Breast epithelium (tissue), 4 donors: ENCODE measurements around the gene RYR3. TPM values are rescaled to one million over a fixed set of nuclear protein-coding genes. Genes with fewer than 3 reads are reported as not detected.

Experiments
- DNase-seq, 2 donors: peaks; one replicate each; pipeline ENCODE4 v3.0.0-alpha.2; 2019; ENCODE audit warnings: low spot score in 2 of 2
- H3K27ac ChIP-seq, 2 donors: fragments of 200-600 bp; sonication (generic) in 1 of 2; one replicate each; pipeline ENCODE4 v1.5.1; 2016 to 2019; ENCODE audit warnings: mild to moderate bottlenecking in 1 of 2
- H3K27me3 ChIP-seq, 2 donors: fragments of 200-600 bp; sonication (generic) in 1 of 2; one replicate each; pipeline versions ENCODE4 v1.5.1 to v1.6.0; 2017 to 2019; ENCODE audit warnings: control low read depth in 1 of 2, mild to moderate bottlenecking in 1 of 2
- H3K36me3 ChIP-seq: fragments of 200-600 bp; one replicate; pipeline ENCODE4 v1.5.1; 2019
- H3K4me1 ChIP-seq, 2 donors: fragments of 200-600 bp; sonication (generic); one replicate each; pipeline ENCODE4 v1.5.1; 2016 to 2019; ENCODE audit warnings: control low read depth in 1 of 2
- H3K4me3 ChIP-seq, 3 donors: fragments of 200-600 bp; sonication (generic); 1 replicate in 2 of 3; 2 replicates in 1 of 3; pipeline ENCODE4 v1.5.1; 2016 to 2019; ENCODE audit warnings: mild to moderate bottlenecking in 3 of 3, moderate library complexity in 2 of 3
- H3K9me3 ChIP-seq, 2 donors: fragments of 200-600 bp; sonication (generic) in 1 of 2; one replicate each; pipeline ENCODE4 v1.5.1; 2016 to 2019; ENCODE audit warnings: control low read depth in 1 of 2
- CTCF ChIP-seq, 3 donors: fragments of 450-650 bp; IDR thresholded peaks; one replicate each; pipeline ENCODE4 v1.5.1; 2016 to 2017; ENCODE audit warnings: antibody characterized with exemption in 3 of 3, mild to moderate bottlenecking in 3 of 3, moderate library complexity in 3 of 3
- POLR2A ChIP-seq: fragments of 450-650 bp; IDR thresholded peaks from one replicate; pipeline ENCODE4 v1.6.1; 2016; ENCODE audit warnings: antibody characterized with exemption, mild to moderate bottlenecking, moderate library complexity
- POLR2AphosphoS5 ChIP-seq, 3 donors: sonication (generic); formaldehyde crosslinking; IDR thresholded peaks; one replicate each; pipeline ENCODE4 v1.6.1; 2017; ENCODE audit warnings: antibody characterized with exemption in 3 of 3
- intact Hi-C: fragments of 100-400 bp; cut with DNase I; formaldehyde crosslinking; loops from one replicate; pipeline ENCODE4 v1.15.1; 2023; ENCODE audit warnings: low total_unique reads
- total RNA-seq, 3 donors: library from RNA; depleted of rRNA; stranded (reverse); fragments of >200 nt; gene quantifications; one replicate each; pipeline ENCODE4 v1.1.0, GENCODE V29; 2016

RYR3 gene
- total RNA-seq, 3 donors from 2014 or later, result 1.8 to 4.2 (median 2.6) TPM

- DNase-seq, result no peak
- Histone ChIP-seq H3K4me1 (no peaks in the 10 kb centered on the region), H3K36me3 (no peaks in the 10 kb centered on the region), H3K27ac (no peak overlapping the region), H3K4me3 (no peak overlapping the region), H3K9me3 (no peaks in the 10 kb centered on the region), H3K27me3 (no peaks in the 10 kb centered on the region)
- TF ChIP-seq POLR2AphosphoS5 (IDR thresholded peaks at IDR 0.05), result no peak
- no peak for TF ChIP-seq CTCF (IDR thresholded peaks at IDR 0.05)
- TF ChIP-seq POLR2A, result no peak
- intact Hi-C loops, result no loop called here
Measured at GRCh38 chr15:33545866-33546265, 235.1 kb downstream of the RYR3 start.

- no peak for DNase-seq
- H3K27ac ChIP-seq, result no peak overlapping the region
- intact Hi-C loops, result no loop called here
- H3K9me3 ChIP-seq, result no peaks in the 10 kb centered on the region
- TF ChIP-seq POLR2A (no peak), POLR2AphosphoS5 (IDR thresholded peaks at IDR 0.05) (no peak), CTCF (IDR thresholded peaks at IDR 0.05) (no peak)
- no peak overlapping the region for H3K4me3 ChIP-seq
- H3K36me3 ChIP-seq, result no peaks in the 10 kb centered on the region
- H3K4me1 ChIP-seq, result no peaks in the 10 kb centered on the region
- H3K27me3 ChIP-seq, result no peaks in the 10 kb centered on the region
Measured at GRCh38 chr15:33547876-33548275, 237.1 kb downstream of the RYR3 start.

GRCh38 chr15:33551860-33552259 is 241.1 kb downstream of the RYR3 start:
- no peak for DNase-seq
- H3K4me1 ChIP-seq, result no peaks in the 10 kb centered on the region
- H3K27me3 ChIP-seq, result no peaks in the 10 kb centered on the region
- no peak overlapping the region for H3K27ac ChIP-seq
- intact Hi-C loops, result loop anchor here (5.0 kb wide), 1 partner anchor 50 kb away; no protein-coding TSS in a partner anchor
- no peak overlapping the region for H3K4me3 ChIP-seq
- H3K9me3 ChIP-seq, result no peaks in the 10 kb centered on the region
- H3K36me3 ChIP-seq, result no peaks in the 10 kb centered on the region
- no peak for TF ChIP-seq CTCF (IDR thresholded peaks at IDR 0.05)
- no peak for TF ChIP-seq POLR2A
- TF ChIP-seq POLR2AphosphoS5 (IDR thresholded peaks at IDR 0.05), result no peak

GRCh38 chr15:33553157-33553556 is 242.4 kb downstream of the RYR3 start:
- no peaks in the 10 kb centered on the region for H3K36me3 ChIP-seq
- intact Hi-C loops, result loop anchor here (5.0 kb wide), 1 partner anchor 51 kb away; no protein-coding TSS in a partner anchor
- no peak overlapping the region for H3K4me3 ChIP-seq
- no peak for DNase-seq
- no peak overlapping the region for H3K27ac ChIP-seq
- H3K9me3 ChIP-seq, result no peaks in the 10 kb centered on the region
- H3K4me1 ChIP-seq, result no peaks in the 10 kb centered on the region
- H3K27me3 ChIP-seq, result no peaks in the 10 kb centered on the region
- TF ChIP-seq CTCF (IDR thresholded peaks at IDR 0.05), result no peak
- no peak for TF ChIP-seq POLR2AphosphoS5 (IDR thresholded peaks at IDR 0.05)
- no peak for TF ChIP-seq POLR2A

GRCh38 chr15:33559207-33559890 is 248.6 kb downstream of the RYR3 start:
- Histone ChIP-seq H3K4me3 (no peak overlapping the region), H3K4me1 (no peaks in the 10 kb centered on the region), H3K9me3 (no peaks in the 10 kb centered on the region), H3K27ac (no peak overlapping the region), H3K36me3 (no peaks in the 10 kb centered on the region), H3K27me3 (no peaks in the 10 kb centered on the region)
- intact Hi-C loops, result no loop called here
- no peak for DNase-seq
- TF ChIP-seq CTCF (IDR thresholded peaks at IDR 0.05) (no peak), POLR2AphosphoS5 (IDR thresholded peaks at IDR 0.05) (no peak), POLR2A (no peak)
